Hepatocyte (in vitro differentiated cells): ENCODE data around the gene CAMK2G.

Experiments
- EZH2 ChIP-seq: fragments of 200-600 bp; sonication (generic); IDR thresholded peaks from 2 replicates; pipeline ENCODE4 v1.6.1; 2016; ENCODE audit warnings: antibody characterized with exemption, mild to moderate bottlenecking, borderline replicate concordance
- TF ChIP-seq, protein P1 (sequence below): fragments of 200-600 bp; sonication (generic); IDR thresholded peaks from 2 replicates; pipeline ENCODE4 v1.5.1; 2016; ENCODE audit warnings: antibody characterized with exemption, mild to moderate bottlenecking; ENCODE audit not compliant: poor library complexity

DNA sequence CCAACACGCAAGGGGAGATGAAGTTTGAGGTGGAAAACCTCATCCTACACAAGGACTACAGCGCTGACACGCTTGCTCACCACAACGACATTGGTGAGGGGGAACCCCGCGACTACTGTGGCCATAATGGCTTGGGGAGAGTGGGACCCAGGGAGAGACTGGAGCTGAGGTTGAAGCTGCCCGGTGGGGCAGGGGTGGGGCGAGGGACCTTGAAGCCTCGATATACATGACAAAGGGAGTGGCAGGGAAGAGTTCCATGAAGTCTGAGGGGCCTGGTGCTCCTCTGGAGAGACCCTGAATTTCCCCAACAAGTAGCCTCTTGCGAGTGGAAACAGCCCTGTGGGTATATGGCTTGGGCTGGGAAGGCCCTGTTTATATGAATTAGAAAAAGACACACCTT, 39.7 kb upstream of the CAMK2G start:
- TF ChIP-seq, protein P1, sequence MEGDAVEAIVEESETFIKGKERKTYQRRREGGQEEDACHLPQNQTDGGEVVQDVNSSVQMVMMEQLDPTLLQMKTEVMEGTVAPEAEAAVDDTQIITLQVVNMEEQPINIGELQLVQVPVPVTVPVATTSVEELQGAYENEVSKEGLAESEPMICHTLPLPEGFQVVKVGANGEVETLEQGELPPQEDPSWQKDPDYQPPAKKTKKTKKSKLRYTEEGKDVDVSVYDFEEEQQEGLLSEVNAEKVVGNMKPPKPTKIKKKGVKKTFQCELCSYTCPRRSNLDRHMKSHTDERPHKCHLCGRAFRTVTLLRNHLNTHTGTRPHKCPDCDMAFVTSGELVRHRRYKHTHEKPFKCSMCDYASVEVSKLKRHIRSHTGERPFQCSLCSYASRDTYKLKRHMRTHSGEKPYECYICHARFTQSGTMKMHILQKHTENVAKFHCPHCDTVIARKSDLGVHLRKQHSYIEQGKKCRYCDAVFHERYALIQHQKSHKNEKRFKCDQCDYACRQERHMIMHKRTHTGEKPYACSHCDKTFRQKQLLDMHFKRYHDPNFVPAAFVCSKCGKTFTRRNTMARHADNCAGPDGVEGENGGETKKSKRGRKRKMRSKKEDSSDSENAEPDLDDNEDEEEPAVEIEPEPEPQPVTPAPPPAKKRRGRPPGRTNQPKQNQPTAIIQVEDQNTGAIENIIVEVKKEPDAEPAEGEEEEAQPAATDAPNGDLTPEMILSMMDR: no peak
- TF ChIP-seq EZH2: no peak
